RCC 7860 (cell line): Measurements from ENCODE around the gene GJA3.

Experiments used
- DNase-seq: peaks from one replicate; pipeline ENCODE4 v3.0.0-alpha.2; 2015; ENCODE audit warnings: low spot score
- FAIRE-seq: peaks from 2 replicates; lab custom pipeline; 2012; peaks lifted over from hg19 to GRCh38; lab: Jason Lieb, UNC

GJA3 gene

GRCh38 chr13:20160306-20161274 is at the start of gene GJA3:
GJA3 (minus strand) TSS chr13:20161052; CDS start chr13:20143288, 17,764 bp downstream.
- no peak for FAIRE-seq
- no peak for DNase-seq

- FAIRE-seq, result no peak
- DNase-seq, result no peak
Observed at GRCh38 chr13:20209948-20210347, 49.1 kb upstream of the GJA3 start.

GRCh38 chr13:20206698-20207235 is 45.9 kb upstream of the GJA3 start:
- FAIRE-seq, result no peak
- DNase-seq, result no peak

GRCh38 chr13:20206065-20206697 is 45.3 kb upstream of the GJA3 start:
- no peak for DNase-seq
- no peak for FAIRE-seq

- FAIRE-seq (peak; percentile 51), DNase-seq (peak; percentile 38)
Observed at GRCh38 chr13:20198781-20199180, 37.9 kb upstream of the GJA3 start.

GRCh38 chr13:20197361-20197834 is 36.5 kb upstream of the GJA3 start:
- DNase-seq, result peak; percentile 16
- peak; percentile 63 for FAIRE-seq

GRCh38 chr13:20195801-20196200 is 34.9 kb upstream of the GJA3 start:
- no peak for FAIRE-seq
- no peak for DNase-seq

- FAIRE-seq, result no peak
Observed at GRCh38 chr13:20193907-20194631, 33.2 kb upstream of the GJA3 start.

GRCh38 chr13:20193162-20193906 is 32.5 kb upstream of the GJA3 start:
- FAIRE-seq, result no peak
- DNase-seq, result no peak

More at GRCh38 chr13:20193907-20194631, 33.2 kb upstream of the GJA3 start:
- DNase-seq, result no peak

- DNase-seq (no peak), FAIRE-seq (no peak)
Observed at GRCh38 chr13:20192836-20193161, 31.9 kb upstream of the GJA3 start, which contains the start of gene GJB2. GJB2 (minus strand) TSS chr13:20192938; CDS start chr13:20189581, 3,357 bp downstream.

GRCh38 chr13:20192158-20192835 is 31.4 kb upstream of the GJA3 start:
- FAIRE-seq (no peak), DNase-seq (peak; percentile 7)

- FAIRE-seq (no peak), DNase-seq (peak; percentile 35)
Observed at GRCh38 chr13:20191311-20192157, 30.7 kb upstream of the GJA3 start.

GRCh38 chr13:20190481-20191310 is 29.8 kb upstream of the GJA3 start:
- peak; percentile 89 for FAIRE-seq
- peak; percentile 81 for DNase-seq

GRCh38 chr13:20190076-20190475 is 29.2 kb upstream of the GJA3 start:
- DNase-seq (peak; percentile 5), FAIRE-seq (no peak)

- no peak for DNase-seq
- no peak for FAIRE-seq
Observed at GRCh38 chr13:20188667-20189553, 28.1 kb upstream of the GJA3 start.

- DNase-seq (no peak), FAIRE-seq (no peak)
Observed at GRCh38 chr13:20186771-20187170, 25.9 kb upstream of the GJA3 start.
